MM.1S (cell line): Measurements from ENCODE around the gene MMS19.
"Not testable (repeated sequence)": the region's sequence is repeated elsewhere in the genome, so short reads cannot be mapped to it uniquely, and the experiment has no call there.

Experiments
- DNase-seq: peaks from one replicate; pipeline ENCODE4 v3.0.0-alpha.2; 2015
- H2AFZ ChIP-seq: fragments of 300-600 bp; sonication (generic); 2 replicates; pipeline ENCODE4 v1.6.0; 2016; ENCODE audit warnings: antibody characterized with exemption, low read length
- H3F3A ChIP-seq: fragments of 300-600 bp; sonication (generic); 2 replicates; pipeline ENCODE4 v1.6.1; 2016; ENCODE audit warnings: mild to moderate bottlenecking, antibody characterized with exemption, low read length, moderate library complexity, mixed read lengths; ENCODE audit not compliant: insufficient read depth
- H3K27ac ChIP-seq: fragments of 300-600 bp; sonication (generic); 2 replicates; pipeline ENCODE4 v1.5.1; 2016; ENCODE audit warnings: mild to moderate bottlenecking, low read length
- H3K27me3 ChIP-seq: fragments of 300-600 bp; sonication (generic); replicated peaks from 2 replicates; pipeline ENCODE4 v1.6.0; 2016; ENCODE audit warnings: low read length; ENCODE audit not compliant: insufficient read depth
- H3K36me3 ChIP-seq: fragments of 300-600 bp; sonication (generic); replicated peaks from 2 replicates; pipeline ENCODE4 v1.6.1; 2016; ENCODE audit warnings: mild to moderate bottlenecking, low read length, mixed read lengths; ENCODE audit not compliant: insufficient read depth
- H3K4me1 ChIP-seq: fragments of 300-600 bp; sonication (generic); 2 replicates; pipeline ENCODE4 v1.6.1; 2016; ENCODE audit warnings: low read length, mixed read lengths
- H3K4me2 ChIP-seq: fragments of 300-600 bp; sonication (generic); 2 replicates; pipeline ENCODE4 v1.6.0; 2016; ENCODE audit warnings: low read depth, low read length
- H3K4me3 ChIP-seq: fragments of 300-600 bp; sonication (generic); 2 replicates; pipeline ENCODE4 v1.5.1; 2016; ENCODE audit warnings: low read length, mixed read lengths
- H3K79me2 ChIP-seq: fragments of 300-600 bp; sonication (generic); 2 replicates; pipeline ENCODE4 v1.6.1; 2016; ENCODE audit warnings: mixed run types, low read length, mixed read lengths
- H3K9ac ChIP-seq: fragments of 300-600 bp; sonication (generic); 2 replicates; pipeline ENCODE4 v1.6.1; 2016; ENCODE audit warnings: low read length, mixed read lengths
- H3K9me2 ChIP-seq: fragments of 300-600 bp; sonication (generic); replicated peaks from 2 replicates; pipeline ENCODE4 v1.6.1; 2016; ENCODE audit warnings: mild to moderate bottlenecking, low read length, mixed read lengths; ENCODE audit not compliant: insufficient read depth
- H3K9me3 ChIP-seq: fragments of 300-600 bp; sonication (generic); replicated peaks from 2 replicates; pipeline ENCODE4 v1.6.1; 2016; ENCODE audit warnings: mild to moderate bottlenecking, low read length, mixed read lengths; ENCODE audit not compliant: insufficient read depth
- H4K20me1 ChIP-seq: fragments of 300-600 bp; sonication (generic); 2 replicates; pipeline ENCODE4 v1.6.1; 2016; ENCODE audit warnings: mild to moderate bottlenecking, low read length, moderate library complexity, mixed read lengths; ENCODE audit not compliant: insufficient read depth
- EZH2 ChIP-seq: fragments of 300-600 bp; sonication (generic); optimal IDR thresholded peaks from 2 replicates; pipeline ENCODE3; 2017; ENCODE audit warnings: low read depth, mild to moderate bottlenecking, antibody characterized with exemption, low read length, mixed read lengths
- EZH2phosphoT487 ChIP-seq: fragments of 300-600 bp; sonication (generic); IDR thresholded peaks from 2 replicates; pipeline ENCODE4 v1.6.1; 2018; ENCODE audit warnings: antibody characterized with exemption, low read length
- TF ChIP-seq, protein P1 (sequence below): fragments of 300-600 bp; sonication (generic); IDR thresholded peaks from 2 replicates; pipeline ENCODE4 v1.5.1; 2016; ENCODE audit warnings: antibody characterized with exemption, low read length, mixed read lengths

The MMS19 gene

DNA sequence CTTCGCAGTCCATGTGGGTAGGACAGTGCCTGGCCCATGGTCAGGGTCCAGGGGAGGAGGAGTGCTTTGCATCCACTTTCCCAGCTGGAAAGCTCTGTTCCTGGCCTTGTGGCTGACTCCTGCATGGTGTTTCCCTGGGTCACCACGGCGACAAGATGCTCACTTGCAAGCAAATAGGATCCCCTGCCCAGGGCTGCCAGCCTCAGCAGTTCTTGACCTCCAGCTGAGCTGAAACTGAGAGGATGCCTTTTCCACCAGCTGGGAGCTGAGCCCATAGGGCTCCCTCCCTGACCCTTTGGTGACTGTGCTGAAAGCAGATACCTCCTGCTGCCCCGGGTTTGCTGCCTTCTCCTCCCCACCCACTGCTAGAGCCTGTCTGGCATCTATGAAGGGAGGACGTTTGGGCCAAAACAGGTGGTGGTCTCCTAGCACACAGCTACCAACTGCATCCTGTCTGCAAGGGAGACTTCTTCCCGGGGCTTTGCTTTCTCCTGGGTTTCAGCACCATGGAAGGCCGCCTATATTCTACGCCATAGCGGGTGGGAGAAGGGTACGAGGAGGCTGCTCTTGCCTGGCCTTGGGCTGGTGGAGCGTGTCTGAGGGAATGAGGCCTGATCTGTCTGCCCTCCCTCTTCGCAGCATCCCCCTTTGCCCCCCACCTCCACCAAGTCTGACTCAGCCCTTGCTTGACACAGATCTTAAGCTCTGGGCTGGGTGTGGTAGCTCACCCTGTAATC lies 34.9 kb upstream of the MMS19 start:
- DNase-seq = peak; percentile 24
- Histone ChIP-seq H3K36me3 (no peaks in the 10 kb centered on the region), H3K27ac (no peak overlapping the region), H2AFZ (no peak overlapping the region), H3K4me2 (no peak overlapping the region), H3F3A (no peaks in the 10 kb centered on the region), H3K4me1 (no peaks in the 10 kb centered on the region), H3K9ac (no peak overlapping the region), H3K9me2 (no peaks in the 10 kb centered on the region), H3K79me2 (no peaks in the 10 kb centered on the region), H3K9me3 (no peaks in the 10 kb centered on the region), H3K27me3 (no peaks in the 10 kb centered on the region), H4K20me1 (no peaks in the 10 kb centered on the region), H3K4me3 (no peak overlapping the region)
- TF ChIP-seq, protein P1, sequence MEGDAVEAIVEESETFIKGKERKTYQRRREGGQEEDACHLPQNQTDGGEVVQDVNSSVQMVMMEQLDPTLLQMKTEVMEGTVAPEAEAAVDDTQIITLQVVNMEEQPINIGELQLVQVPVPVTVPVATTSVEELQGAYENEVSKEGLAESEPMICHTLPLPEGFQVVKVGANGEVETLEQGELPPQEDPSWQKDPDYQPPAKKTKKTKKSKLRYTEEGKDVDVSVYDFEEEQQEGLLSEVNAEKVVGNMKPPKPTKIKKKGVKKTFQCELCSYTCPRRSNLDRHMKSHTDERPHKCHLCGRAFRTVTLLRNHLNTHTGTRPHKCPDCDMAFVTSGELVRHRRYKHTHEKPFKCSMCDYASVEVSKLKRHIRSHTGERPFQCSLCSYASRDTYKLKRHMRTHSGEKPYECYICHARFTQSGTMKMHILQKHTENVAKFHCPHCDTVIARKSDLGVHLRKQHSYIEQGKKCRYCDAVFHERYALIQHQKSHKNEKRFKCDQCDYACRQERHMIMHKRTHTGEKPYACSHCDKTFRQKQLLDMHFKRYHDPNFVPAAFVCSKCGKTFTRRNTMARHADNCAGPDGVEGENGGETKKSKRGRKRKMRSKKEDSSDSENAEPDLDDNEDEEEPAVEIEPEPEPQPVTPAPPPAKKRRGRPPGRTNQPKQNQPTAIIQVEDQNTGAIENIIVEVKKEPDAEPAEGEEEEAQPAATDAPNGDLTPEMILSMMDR = no peak
- TF ChIP-seq EZH2phosphoT487 (no peak), EZH2 (no peak)

DNA sequence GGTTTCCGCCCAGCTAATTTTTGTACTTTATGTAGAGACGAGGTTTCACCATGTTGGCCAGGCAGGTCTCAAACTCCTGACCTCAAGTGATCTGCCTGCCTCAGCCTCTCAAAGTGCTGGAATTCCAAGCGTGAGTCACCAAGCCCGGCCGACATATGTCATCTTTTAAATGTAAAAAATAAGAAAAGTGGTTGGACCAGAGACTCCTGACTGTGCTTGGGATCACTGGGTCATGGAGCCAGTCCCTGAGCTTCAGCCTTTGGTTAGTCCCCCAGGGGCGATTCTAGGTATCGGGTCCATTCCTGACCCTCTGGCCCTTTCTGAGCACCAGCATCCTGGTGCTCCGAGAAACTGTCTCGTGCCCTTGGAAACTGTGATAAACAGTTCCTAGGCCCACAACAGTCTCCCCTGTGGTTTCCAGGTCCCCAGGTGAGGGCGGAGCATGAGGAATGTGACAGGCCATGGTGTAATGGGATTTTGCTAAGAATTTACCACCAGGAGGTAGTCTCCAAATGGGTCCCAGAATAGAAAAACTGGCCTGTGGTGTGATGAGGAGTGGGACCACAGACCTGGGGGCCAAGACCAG lies 33.3 kb upstream of the MMS19 start:
- H3K9ac ChIP-seq = no peak overlapping the region
- no peaks in the 10 kb centered on the region for H3K27me3 ChIP-seq
- DNase-seq = no peak
- H2AFZ ChIP-seq = no peak overlapping the region
- no peaks in the 10 kb centered on the region for H3K9me2 ChIP-seq
- H3K36me3 ChIP-seq = no peaks in the 10 kb centered on the region
- no peak overlapping the region for H3K27ac ChIP-seq
- H3K4me2 ChIP-seq = no peak overlapping the region
- H3K79me2 ChIP-seq = no peaks in the 10 kb centered on the region
- H3K4me1 ChIP-seq = no peaks in the 10 kb centered on the region
- H3F3A ChIP-seq = no peaks in the 10 kb centered on the region
- no peak overlapping the region for H3K4me3 ChIP-seq
- no peaks in the 10 kb centered on the region for H4K20me1 ChIP-seq
- TF ChIP-seq, protein P1 = no peak
- TF ChIP-seq EZH2 = no peak
- no peak for TF ChIP-seq EZH2phosphoT487
- no peaks in the 10 kb centered on the region for H3K9me3 ChIP-seq

DNA sequence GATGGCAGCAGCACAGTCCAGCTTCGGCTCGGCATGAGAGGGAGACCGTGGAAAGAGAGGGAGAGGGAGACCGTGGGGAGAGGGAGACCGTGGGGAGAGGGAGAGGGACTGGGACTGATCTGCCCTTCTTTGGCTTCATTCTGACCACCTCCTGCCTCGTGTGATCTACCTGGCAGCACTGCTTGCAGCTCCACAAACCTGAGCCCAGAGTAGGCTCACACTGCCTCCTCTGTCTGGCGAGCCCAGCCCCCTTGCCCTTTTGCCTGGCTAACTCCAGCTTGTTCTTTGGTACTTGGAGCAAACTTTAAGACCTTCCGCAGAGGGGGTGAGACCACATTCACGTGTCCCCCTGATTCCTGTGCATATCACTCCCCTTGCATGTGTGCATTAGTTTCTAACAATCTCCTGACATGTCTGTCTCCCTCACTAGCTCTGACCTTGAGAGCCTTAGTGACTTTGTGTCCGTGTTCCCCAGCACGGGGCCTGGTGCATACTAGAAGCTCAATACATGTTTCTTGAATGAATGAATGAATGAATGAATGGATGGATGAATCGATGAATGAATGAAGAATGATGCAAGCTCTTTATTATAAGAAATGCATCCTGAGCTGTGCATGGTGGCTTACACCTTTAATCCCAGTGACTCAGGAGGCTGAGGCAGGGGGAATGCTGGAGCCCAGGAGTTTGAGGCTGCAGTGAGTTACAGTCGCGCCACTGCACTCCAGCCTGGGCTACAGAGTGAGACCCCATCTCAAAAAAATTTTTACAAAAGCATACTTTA lies 31.7 kb upstream of the MMS19 start:
- H3K9me2 ChIP-seq = no peaks in the 10 kb centered on the region
- DNase-seq = no peak
- no peaks in the 10 kb centered on the region for H3K4me1 ChIP-seq
- no peaks in the 10 kb centered on the region for H3F3A ChIP-seq
- H2AFZ ChIP-seq = no peak overlapping the region
- no peaks in the 10 kb centered on the region for H3K36me3 ChIP-seq
- H3K27ac ChIP-seq = no peak overlapping the region
- H3K4me2 ChIP-seq = no peak overlapping the region
- H3K27me3 ChIP-seq = no peaks in the 10 kb centered on the region
- no peaks in the 10 kb centered on the region for H4K20me1 ChIP-seq
- H3K79me2 ChIP-seq = no peaks in the 10 kb centered on the region
- TF ChIP-seq EZH2phosphoT487 (no peak), EZH2 (no peak)
- TF ChIP-seq, protein P1 = no peak
- no peaks in the 10 kb centered on the region for H3K9me3 ChIP-seq
- no peak overlapping the region for H3K9ac ChIP-seq
- H3K4me3 ChIP-seq = no peak overlapping the region

DNA sequence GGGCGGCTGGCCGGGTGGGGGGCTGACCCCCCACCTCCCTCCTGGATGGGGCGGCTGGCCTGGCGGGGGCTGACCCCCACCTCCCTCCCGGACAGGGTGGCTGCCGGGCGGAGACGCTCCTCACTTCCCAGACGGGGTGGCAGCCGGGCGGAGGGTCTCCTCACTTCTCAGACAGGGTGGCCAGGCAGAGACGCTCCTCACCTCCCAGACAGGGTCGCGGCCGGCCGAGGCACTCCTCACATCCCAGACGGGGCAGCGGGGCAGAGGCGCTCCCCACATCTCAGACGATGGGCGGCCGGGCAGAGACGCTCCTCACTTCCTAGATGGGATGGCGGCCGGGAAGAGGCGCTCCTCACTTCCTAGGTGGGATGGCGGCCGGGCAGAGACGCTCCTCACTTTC lies 30.7 kb upstream of the MMS19 start:
- not testable (repeated sequence) for H2AFZ ChIP-seq, H4K20me1 ChIP-seq, H3K4me1 ChIP-seq, H3K4me2 ChIP-seq, H3K9me3 ChIP-seq, DNase-seq, H3K79me2 ChIP-seq, H3K36me3 ChIP-seq, H3K27ac ChIP-seq, H3K27me3 ChIP-seq, H3K4me3 ChIP-seq, H3K9ac ChIP-seq, H3K9me2 ChIP-seq, H3F3A ChIP-seq
